Esophagus muscularis mucosa (tissue), 3 donors: Measurements from ENCODE around the gene MTM1.

ENCODE experiments used
- POLR2AphosphoS5 ChIP-seq, 2 donors: sonication (generic); formaldehyde crosslinking; IDR thresholded peaks; one replicate each; pipeline ENCODE4 v1.6.1; 2017; ENCODE audit warnings: antibody characterized with exemption in 2 of 2
- TF ChIP-seq, protein P1 (sequence below), 3 experiments: fragments of 200-600 bp in 2 of 3; fragments of 450-650 bp in 1 of 3; sonication (generic) in 2 of 3; IDR thresholded peaks; one replicate each; pipeline ENCODE4 v1.5.1; 2017 to 2019; ENCODE audit warnings: antibody characterized with exemption in 3 of 3, mild to moderate bottlenecking in 2 of 3, moderate library complexity in 1 of 3

DNA sequence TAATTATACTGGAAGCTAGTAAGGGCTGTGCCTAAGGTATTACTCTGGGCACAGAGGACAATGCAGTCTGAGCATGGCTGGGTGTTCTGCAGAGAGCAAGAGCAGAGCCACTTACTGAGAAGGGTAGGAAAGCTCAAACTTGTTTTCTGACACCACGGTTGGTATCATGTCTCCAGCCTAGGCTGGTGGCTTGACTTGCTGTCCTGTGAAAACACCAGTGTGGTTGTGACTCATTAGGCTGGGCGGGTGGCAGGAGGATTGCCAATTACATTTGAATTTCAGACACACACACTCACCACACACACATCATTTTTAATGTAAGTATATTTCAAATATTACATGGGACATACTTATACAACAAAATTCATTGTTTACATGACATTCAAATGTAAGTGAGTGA, 19.7 kb upstream of the MTM1 start:
- TF ChIP-seq POLR2AphosphoS5 (IDR thresholded peaks at IDR 0.05) = no peak
- TF ChIP-seq, protein P1, sequence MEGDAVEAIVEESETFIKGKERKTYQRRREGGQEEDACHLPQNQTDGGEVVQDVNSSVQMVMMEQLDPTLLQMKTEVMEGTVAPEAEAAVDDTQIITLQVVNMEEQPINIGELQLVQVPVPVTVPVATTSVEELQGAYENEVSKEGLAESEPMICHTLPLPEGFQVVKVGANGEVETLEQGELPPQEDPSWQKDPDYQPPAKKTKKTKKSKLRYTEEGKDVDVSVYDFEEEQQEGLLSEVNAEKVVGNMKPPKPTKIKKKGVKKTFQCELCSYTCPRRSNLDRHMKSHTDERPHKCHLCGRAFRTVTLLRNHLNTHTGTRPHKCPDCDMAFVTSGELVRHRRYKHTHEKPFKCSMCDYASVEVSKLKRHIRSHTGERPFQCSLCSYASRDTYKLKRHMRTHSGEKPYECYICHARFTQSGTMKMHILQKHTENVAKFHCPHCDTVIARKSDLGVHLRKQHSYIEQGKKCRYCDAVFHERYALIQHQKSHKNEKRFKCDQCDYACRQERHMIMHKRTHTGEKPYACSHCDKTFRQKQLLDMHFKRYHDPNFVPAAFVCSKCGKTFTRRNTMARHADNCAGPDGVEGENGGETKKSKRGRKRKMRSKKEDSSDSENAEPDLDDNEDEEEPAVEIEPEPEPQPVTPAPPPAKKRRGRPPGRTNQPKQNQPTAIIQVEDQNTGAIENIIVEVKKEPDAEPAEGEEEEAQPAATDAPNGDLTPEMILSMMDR (IDR thresholded peaks at IDR 0.05) = no peak
